ENCODE measurements around the gene HIBADH.
"Not testable (repeated sequence)": the region's sequence is repeated elsewhere in the genome, so short reads cannot be mapped to it uniquely, and the experiment has no call there.

Gene HIBADH

DNA sequence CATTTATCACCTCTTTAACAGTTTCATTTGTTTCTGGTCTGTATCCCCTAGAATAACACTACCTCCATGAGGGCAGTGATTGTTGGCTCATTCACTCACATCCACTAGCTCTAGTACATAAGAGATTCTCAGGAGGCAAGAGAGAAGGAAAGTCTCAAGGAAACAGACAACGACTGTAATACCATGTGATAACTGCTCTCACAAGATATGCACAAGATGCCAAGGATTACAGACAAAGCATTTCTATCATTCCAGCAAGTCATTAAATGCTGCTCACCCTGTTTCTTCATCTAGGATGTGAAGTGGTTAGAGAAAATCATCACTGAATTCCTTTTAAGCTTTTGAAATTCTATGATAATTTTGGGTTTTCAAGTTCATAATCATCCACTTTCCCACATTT lies 115.3 kb downstream of the HIBADH start:
- peak; percentile 78 for DNase-seq (ENCODE audit: low spot score)

DNA sequence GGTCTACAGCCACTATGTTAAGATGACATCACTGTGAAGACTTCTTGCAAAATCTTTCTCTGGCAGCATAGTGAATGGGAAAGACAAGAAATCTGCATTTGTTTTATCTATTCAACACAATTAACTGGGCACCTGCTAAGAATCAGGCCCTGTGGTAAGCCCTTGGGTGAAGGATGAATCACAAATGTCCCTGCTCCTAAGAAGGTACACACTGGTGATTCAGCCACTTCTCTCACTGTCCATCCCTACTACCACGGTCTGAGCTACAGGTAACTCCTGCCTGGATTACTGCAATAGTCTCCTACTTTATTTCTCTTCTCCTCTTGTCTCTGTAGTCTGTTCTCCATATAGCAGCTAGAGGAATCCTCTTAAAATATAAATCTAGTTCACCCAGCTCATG lies 116.1 kb downstream of the HIBADH start:
- DNase-seq (ENCODE audit: low spot score) = no peak

DNA sequence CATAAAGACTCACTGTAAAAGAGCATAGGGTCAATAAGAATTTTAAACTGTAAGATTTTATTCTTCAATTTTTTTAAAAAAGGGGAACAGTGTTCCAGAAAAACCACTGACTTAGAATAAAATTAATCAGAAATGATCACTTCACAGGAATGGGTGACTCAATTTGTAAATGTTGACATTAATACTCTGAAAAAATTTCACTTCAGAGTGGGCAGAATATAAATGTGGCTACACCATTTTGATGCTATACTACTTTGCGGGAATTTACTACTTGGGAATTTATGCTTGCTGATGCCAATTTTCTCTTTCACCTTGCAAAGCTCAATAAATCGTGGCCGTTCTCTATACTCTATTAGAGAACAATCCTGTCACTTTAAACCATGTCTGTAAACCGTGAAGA lies 126.9 kb downstream of the HIBADH start:
- no peak for DNase-seq (ENCODE audit: low spot score)

DNA sequence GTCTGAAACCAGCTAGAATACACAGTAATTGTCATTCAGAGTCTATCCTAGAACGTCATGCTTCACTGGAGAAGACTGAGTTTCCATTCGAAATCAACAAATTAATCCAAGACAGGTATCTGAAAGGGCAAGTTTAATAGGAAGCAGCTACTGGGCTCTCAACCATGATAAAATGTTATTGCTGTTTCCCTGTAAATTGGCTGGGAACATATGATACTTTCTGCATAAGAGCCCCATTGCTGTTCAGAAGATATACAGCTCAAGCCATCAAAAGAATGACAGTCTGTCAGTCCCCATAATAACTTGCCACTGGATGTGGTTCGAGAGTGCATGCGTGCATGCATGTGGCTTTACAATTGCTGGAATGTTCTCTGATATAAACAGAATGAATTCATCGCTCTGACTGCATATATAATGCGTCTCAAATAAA lies 129.0 kb downstream of the HIBADH start:
- no peak for DNase-seq (ENCODE audit: low spot score)

DNA sequence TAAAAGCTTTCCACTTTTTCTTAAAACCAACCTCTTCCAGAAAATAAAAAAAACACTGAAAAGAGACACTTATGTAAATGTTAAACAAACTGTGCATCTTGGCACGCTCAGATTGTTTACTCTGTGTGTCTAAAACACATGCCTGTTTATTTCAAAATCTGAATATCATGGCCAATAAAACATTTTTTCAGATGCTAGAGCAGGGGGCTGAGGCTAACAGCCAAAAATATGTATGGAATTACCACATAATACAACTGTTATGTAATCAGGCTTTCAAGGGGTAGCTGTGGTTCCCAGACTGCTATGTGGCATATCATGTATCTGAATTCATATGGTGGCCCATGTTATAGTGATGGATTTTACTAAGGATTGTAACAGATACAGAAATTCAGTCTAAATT lies 130.4 kb downstream of the HIBADH start:
- DNase-seq (ENCODE audit: low spot score) = no peak

DNA sequence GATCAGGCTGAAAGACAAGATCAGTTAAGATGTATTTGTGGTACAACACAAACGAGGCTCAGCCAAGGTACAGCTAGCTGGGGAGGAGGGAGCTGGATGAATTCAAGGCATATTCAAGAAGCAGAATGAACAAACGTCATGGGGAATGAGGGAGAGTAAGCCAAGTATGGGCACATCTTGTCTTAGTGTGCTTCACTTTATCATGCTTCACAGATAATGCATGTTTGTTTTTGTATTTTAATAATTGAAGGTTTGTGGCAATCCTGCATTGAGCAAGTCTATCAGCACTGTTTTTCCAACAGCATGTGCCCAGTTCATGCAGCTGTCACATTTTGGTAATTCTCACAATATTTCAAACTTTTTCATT lies 135.4 kb downstream of the HIBADH start:
- no peak for DNase-seq (ENCODE audit: low spot score)

DNA sequence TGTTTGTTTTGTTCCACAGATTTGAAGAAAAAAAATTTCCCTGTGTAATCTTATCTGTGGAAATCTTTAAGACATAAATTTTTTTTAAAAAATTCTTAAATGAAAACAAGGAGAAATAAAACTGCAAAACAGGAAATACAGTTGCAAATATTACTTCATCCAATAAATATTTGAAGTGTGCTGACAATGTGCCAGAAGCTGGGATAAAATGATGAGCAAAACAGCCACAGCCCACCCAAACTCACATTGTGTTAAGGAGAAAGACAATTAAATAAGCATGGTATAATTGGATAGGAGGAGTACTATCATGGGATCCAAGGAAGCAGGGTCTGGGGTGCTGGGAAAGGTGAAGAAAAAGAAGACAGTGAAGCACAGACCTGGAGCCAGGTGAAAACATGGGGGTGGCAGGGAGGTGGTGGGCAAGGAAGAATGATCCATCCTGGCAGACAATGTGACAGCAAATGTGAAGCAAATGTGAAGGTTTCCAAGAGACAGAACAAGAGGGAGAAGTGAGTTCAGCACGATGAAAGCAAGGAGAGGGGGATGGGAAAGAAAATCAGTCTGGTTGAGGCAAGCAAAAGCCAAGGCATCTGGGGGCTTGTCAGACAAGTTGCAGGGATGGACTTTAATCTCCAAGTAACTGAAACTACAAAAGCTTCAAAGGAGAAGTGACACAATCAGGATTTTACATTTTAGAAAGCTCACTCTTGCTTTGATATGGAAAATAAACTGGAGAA lies 135.9 kb downstream of the HIBADH start:
- DNase-seq (ENCODE audit: low spot score) = no peak

DNA sequence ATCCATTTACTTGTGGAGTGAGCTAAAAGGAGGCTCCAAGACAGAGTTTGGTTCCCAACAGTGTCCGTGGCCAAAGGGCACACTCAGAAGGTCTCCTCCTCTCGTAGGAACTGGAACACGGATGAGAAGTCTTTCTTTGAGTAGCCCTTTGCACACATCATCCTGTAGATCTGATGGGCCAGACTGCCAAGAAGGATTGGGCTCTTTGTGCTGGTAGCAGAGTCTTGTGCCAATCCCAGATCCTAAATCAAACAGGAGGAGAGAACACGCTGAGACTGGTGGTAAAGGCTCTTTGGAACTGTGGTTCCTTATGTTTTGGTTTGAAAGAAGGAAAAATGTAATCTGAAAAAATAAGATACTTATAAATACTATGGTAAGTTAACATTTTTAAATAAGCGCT lies 136.6 kb downstream of the HIBADH start:
- no peak for DNase-seq (ENCODE audit: low spot score)

DNA sequence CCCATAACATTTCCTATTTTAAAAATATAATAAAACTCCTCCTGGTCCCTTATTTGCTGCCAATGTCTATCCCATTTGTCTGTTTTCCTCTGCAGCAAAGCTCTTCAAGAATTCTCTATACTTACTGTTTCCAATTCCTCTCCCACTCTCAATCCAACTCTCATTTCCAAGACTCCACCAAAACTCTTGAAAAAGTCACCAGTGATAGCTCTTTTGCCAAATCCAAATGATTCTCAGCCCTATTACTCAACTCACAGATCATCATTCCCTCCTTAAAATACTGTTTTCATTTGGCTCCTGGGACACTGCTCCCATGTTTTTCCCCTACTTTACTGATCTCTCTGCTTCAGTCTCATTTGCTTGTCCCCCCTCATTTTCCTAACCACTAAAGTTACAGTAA lies 139.4 kb downstream of the HIBADH start:
- no peak for DNase-seq (ENCODE audit: low spot score)

DNA sequence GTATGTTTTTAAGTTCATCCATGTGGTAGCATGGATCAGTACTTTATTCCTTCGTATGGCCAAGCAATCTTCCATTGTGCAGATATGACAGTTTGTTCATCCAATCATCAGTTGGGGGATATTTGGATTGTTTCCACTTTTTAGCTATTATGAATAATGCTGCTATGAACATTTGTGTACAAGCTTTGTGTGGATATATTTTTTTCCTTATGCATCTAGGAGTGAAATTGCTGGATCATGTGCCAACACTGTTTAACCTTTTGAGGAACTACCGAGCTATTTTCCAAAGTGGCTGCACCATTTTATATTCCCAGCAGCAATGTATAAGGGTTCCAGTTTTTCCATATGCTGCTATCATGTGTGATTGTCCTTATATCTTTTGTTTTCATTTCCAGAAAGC lies 140.1 kb downstream of the HIBADH start:
- no peak for DNase-seq (ENCODE audit: low spot score)

DNA sequence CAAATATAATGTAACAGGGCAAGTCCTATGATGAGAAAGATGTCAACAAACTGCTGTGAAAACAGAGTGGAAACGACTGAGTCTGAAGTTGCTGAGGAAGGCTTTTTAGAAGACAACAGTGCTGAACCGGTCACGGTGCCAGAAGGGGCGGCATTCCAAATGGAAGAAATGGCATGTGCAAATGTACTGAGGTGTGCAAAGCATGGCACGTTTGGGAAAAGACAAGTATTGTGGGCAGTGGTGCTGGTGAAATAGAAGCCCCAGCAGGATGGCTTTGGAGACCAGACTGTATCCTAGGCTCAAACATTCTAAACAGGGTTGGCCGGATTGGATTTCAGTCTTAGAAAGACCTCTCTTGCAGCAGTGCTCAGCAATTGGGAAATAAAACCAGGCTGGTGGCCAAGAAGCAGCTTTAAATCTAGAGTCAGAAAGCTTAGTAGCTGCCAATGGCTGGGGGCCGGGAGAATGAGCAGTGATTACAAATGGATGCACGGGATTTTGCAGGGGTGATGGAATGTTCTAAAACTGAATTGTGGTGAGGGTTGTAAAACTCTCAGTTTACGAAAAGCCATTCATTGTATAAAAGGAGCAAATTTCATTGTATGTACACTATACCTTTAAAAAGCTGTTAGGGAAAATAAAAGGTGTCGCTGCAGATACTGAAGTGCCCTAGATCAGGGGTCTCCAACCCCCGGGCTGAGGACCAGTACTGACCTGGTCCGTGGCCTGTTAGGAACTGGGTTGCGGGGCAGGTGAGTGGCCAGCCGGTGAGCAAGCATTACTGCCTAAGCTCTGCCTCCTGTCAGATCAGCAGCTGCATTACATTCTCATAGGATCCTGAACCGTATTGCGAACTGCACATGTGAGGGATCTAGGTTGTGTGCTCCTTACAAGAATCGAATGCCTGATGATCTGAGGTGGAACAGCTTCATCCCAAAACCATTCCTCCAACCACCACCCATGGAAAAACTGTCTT lies 141.6 kb downstream of the HIBADH start:
- DNase-seq (ENCODE audit: low spot score) = no peak

DNA sequence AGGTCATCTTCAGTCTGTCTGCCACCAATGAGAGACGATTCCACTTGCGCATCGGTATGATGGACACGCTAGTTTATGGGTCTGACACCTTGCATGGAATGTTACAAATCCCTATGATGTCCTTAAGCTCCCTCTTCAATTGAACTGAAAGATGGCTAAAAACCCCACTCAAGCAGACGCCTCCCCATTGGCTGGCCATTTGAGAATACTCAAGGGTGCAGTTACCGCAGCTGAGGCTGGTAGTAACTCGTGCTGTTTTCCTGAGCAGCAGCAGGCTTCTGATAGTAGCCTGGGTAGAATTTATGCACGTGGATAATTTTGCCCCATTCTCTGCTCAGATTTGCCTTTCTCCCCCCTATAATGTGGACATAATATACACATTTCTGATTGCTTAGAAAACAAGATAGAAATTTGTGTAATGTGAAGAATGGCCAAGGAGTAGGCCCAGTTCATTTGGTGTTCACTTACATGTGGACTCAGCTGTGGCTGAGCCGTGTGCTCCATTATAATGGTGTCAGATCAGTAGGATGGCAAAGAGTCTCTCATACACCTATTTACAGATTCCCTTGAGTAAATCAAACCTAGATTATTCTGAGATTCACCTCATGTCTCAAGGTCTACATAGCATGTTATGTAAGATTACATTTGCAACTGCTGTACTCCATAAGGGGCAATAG lies 142.8 kb downstream of the HIBADH start:
- no peak for DNase-seq (ENCODE audit: low spot score)

DNA sequence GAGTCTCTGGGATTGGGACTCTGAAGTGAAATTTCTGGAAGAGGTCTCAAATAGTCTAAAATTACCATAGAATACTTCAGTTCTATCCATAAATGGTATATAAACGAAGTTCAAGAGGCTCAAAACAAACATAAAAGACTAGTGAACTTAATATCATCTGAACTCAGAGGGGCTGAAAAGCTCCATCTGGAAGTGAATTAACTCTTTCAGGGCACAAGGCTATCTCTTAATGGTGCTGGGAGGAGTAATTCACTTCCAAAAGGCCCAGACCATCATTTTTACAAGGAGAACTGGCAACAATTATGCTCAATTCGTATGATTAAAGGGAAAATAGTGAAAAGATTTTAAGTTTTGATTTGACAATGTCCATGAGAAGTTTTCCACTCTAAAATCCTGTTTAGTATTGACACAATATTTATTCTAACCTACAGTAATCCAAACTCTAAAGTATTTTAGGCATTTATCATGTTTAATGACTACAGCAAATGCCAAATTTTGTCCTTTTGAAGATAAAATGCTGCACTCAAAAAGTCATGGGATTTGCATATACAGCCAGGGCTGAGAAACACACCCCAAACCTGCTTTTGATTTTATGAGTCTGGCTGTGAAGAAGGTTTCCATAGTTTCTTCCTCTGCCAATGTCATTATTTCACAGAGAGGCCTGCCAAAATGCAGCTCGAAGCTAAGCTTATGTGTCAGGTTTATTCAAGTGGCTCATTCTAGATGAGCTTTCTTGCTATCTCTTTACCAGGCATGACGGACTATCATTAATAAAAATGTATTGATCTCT lies 143.9 kb downstream of the HIBADH start:
- DNase-seq (ENCODE audit: low spot score) = no peak

DNA sequence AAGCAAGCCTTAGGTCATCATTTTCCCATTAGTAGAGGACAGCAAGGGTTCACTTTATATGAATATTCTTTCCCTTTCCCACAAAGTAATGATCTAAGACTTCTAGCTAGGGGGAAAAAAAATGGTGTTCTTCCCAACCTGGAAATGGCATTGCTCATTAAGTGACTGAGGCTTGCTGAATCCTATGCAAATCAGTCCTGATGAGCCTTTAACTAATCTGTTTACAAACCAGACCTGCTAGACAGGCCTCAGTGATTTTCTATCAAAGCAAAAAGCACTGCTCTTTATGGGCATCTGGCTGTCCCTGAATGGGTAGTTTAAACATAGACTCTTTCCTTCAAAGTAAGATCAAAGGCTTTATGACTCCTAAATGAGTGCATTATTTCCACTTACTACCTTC lies 146.3 kb downstream of the HIBADH start:
- no peak for DNase-seq (ENCODE audit: low spot score)

DNA sequence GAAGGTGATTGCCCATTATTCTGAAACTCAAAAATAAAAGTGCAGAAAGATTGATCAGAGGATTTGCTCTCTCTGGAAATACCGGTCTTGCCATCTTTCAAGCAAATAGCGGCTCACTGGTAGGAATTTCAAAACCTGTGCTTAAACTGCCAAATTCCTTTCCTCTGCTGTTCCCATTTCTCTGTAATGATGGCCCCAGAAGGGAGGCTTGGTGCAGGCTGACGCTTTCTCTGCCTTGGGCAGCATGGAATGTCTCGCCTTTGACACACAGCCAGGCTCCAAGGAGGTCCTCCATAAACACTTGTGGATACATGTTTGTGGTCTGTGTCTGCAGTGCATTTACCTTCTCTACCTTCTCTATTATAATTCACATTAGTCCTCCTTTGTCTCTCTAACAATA lies 146.8 kb downstream of the HIBADH start:
- DNase-seq (ENCODE audit: low spot score) = no peak

DNA sequence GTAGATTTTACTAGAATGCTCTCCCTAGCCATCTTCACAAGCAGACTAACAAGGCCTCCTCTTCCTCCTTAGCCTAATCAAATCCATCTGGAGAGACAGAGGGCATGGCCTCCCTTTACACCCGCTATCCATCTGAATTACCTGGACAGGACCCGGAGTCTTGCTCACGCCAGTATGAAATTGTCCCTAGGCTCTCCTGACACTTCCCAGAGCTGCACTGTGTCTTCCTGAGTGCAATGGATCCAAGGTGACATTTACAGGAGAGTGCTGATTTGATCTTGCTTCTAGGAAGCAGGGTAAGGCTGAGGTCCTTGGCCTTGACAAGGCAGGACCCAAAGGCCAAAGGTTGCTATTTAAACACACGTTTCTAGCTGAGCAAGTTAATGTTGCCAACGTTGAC lies 147.8 kb downstream of the HIBADH start:
- DNase-seq (ENCODE audit: low spot score) = no peak

DNA sequence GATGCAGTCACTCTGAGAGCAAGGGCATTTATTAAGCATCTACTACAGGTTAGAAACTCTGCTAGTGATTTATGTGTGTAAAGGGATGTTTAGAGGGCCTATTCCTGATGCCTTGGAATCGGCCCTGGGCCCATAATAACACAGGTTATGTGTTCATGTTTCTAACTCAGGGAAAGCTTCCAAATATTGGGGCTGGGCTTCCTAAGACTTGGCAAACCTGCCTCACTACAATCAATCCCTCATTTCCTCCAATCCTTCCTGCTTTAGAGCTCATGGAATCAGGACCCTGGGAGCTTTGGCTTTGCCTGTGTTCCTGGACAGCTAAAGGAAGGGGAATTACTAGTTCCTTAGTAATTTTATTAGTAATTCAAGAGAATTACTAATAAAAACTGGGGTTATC lies 148.8 kb downstream of the HIBADH start:
- no peak for DNase-seq (ENCODE audit: low spot score)

DNA sequence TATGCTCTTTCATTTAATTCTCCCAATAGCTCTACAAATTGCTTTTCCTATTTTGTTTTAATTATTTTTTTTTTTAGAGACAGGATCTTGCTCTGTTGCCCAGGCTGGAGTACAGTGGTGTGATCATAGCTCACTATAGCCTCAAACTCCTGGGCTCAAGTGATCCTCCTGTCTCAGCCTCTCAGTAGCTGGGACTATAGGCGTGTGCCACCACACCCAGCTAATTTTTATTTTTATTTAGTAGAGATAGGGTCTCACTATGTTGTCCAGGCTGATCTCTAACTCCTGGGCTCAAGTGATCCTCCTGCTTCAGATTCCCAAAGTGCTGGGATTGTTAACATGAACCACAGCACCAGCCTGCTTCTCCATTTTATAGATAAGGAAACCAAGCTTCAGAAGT lies 151.3 kb downstream of the HIBADH start:
- DNase-seq (ENCODE audit: low spot score) = not testable (repeated sequence)

DNA sequence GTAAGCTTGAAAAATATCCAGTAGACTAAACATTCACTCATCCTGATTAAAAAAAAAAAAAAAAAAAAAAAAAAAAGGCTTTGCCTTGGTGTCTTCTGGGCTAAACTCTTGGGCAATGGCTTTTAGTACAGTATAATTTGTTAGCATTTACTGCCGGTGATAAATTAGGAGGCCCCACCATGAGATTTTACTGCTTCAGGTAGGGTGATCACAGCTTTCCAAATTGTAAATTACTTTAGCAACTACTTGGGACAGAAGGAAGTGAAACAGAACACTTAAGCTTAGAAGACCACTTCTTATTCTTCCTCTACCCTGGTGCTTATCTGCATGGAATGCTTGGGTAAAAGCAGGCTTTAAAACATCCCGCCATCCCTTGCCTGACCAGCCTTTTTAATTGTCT lies 152.1 kb downstream of the HIBADH start:
- no peak for DNase-seq (ENCODE audit: low spot score)

DNA sequence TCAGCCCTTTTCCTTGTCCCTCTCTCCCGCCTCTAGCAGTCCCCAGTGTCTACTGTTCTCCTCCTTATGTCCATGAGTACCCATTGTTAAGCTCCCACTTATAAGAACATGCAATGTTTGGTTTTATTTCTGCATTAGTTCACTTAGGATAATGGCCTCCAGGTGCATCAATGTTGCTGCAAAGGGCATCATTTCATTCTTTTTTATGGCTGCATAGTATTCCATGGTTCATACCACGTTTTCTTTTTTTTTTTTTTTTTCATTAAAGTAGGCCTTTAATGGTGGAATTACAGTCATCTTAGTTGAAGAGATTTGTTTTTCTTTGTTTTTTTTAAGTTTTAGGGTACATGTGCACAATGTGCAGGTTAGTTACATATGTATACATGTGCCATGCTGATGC lies 160.8 kb downstream of the HIBADH start:
- DNase-seq (ENCODE audit: low spot score) = not testable (repeated sequence)

DNA sequence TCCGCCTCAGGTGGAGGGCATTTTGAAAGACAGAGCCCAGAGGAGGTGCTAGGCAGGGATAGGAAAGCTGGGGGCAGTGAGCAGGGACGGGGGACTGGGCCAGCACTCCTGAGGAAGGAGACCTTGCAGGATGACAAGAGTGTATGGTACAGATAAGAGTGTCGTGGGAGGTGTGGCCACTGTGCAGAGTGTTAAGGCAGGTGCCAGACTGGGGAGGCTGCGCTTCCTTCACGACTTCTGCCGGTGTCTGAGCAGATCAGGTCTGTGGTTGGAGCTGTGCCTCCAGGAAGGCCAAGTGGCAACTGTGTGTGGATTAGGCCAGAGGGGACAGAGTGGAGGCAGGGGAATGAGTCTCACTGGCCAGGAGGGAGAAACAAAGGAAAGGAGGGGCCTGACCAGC lies 161.7 kb downstream of the HIBADH start:
- DNase-seq (ENCODE audit: low spot score) = no peak

DNA sequence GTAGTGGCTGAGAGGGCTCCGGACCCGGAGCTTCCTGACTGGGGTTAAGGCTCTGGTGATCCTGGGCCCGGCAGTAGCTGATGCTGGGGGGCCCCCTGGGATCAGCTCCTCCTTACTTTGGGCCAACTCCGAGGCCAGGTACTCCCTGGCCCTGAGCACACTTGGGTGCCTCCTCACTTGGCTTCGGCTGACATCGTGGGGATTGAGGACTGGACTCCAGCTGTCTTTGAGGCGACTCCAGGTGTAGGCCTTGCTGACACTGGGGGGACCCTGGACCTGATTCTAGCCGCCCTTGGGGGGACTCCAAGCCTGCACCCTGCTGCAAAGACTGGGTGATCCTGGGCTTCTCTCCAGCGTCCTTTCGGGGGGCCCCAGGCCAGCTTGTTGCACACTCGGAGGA lies 170.5 kb downstream of the HIBADH start:
- DNase-seq (ENCODE audit: low spot score) = no peak

Measured in COLO829 (cell line).